Activated CD8-positive, alpha-beta memory T cell treated with anti-CD3 and anti-CD28 coated beads, Interleukin-2, amount 50 U/mL, for 24 hours (primary cell): Measurements from ENCODE around the gene PRR7.

ENCODE experiments used
- DNase-seq: peaks from one replicate; pipeline ENCODE4 v3.0.0-alpha.2; 2020; ENCODE audit errors: extremely low read depth

Gene PRR7

GRCh38 chr5:177499842-177500241 is 53.2 kb downstream of the PRR7 start:
- no peak for DNase-seq

- DNase-seq: peak; percentile 61
Observed at GRCh38 chr5:177500685-177501522, 54.3 kb downstream of the PRR7 start.

- no peak for DNase-seq
Observed at GRCh38 chr5:177501874-177502678, 55.5 kb downstream of the PRR7 start.

GRCh38 chr5:177502886-177503285 is 56.3 kb downstream of the PRR7 start:
- no peak for DNase-seq

- DNase-seq: no peak
Observed at GRCh38 chr5:177503351-177504085, 56.9 kb downstream of the PRR7 start.

- DNase-seq: no peak
Observed at GRCh38 chr5:177504086-177505056, 57.8 kb downstream of the PRR7 start.

GRCh38 chr5:177505075-177505474 is 58.5 kb downstream of the PRR7 start:
- no peak for DNase-seq
